Fibroblast of mammary gland (primary cell): ENCODE data around the gene ATP1A3.
"Not testable (repeated sequence)": the region's sequence is repeated elsewhere in the genome, so short reads cannot be mapped to it uniquely, and the experiment has no call there.

ENCODE experiments used
- DNase-seq: peaks from one replicate; pipeline ENCODE4 v3.0.0-alpha.2; 2010; ENCODE audit warnings: low read depth
- H3K4me3 ChIP-seq: 2 replicates; pipeline ENCODE4 v1.5.1; 2011; ENCODE audit warnings: low read depth, mild to moderate bottlenecking, low read length, moderate library complexity; ENCODE audit not compliant: control insufficient read depth
- TF ChIP-seq, protein P1 (sequence below): conservative IDR thresholded peaks from 2 replicates; pipeline ENCODE4 v1.5.1; 2011; ENCODE audit warnings: low read depth, low read length, inconsistent platforms; ENCODE audit not compliant: control insufficient read depth, insufficient read depth

ATP1A3 gene

DNA sequence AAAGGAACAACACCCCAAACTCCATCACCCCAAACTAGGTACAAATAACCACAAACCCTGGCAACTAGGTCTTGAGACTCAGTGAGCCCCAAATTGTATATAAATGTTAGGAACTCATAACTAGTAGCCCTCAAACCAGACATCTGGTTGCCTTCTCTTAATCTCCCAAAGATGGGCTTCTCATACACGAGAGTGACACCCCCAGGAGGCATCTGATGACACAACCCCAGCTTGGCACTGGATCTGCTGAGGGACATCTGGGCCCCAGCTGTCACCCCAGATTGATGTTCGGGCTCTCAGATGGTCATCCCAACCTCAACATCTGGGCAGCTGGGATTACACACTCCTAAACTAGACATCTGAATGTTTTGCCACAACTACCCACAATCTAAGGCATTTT lies 49.7 kb downstream of the ATP1A3 start:
- TF ChIP-seq, protein P1, sequence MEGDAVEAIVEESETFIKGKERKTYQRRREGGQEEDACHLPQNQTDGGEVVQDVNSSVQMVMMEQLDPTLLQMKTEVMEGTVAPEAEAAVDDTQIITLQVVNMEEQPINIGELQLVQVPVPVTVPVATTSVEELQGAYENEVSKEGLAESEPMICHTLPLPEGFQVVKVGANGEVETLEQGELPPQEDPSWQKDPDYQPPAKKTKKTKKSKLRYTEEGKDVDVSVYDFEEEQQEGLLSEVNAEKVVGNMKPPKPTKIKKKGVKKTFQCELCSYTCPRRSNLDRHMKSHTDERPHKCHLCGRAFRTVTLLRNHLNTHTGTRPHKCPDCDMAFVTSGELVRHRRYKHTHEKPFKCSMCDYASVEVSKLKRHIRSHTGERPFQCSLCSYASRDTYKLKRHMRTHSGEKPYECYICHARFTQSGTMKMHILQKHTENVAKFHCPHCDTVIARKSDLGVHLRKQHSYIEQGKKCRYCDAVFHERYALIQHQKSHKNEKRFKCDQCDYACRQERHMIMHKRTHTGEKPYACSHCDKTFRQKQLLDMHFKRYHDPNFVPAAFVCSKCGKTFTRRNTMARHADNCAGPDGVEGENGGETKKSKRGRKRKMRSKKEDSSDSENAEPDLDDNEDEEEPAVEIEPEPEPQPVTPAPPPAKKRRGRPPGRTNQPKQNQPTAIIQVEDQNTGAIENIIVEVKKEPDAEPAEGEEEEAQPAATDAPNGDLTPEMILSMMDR = no peak
- H3K4me3 ChIP-seq = no peak overlapping the region
- DNase-seq = peak; percentile 34

DNA sequence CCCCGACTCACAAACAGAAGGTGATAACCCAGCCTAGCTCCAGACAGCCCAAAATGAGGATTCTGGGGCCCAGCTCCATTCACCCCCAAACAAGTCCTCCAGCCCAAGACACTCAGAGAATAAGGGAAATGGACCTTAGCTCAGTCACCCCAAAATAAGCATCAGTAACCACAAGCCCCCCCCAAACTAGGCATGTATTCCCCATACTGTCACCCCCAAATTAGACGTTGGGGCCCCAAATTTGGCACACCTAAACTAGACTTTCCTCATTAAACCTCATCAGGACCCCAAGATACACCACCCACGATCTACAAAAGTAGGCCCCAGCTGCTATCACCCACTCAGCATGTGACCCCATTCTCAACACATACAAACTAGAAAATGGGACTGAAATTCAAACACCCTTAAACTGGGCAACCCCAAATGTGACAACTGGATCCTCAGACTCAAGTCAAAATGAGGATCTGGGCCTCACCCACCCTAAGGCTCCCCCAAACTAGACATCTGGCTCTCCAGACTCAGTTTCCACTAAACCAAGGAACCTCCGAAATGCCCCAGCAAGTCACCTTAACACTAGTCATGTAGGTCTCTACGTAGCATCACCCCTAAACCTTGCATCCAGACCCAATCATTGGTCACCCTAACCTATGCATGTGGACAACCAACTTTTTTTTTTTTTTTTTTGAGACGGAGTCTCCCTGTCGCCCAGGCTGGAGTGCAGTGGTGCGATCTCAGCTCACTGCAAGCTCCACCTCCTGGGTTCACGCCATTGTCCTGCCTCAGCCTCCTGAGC lies 52.4 kb downstream of the ATP1A3 start:
- DNase-seq = no peak
- TF ChIP-seq, protein P1 = no peak

DNA sequence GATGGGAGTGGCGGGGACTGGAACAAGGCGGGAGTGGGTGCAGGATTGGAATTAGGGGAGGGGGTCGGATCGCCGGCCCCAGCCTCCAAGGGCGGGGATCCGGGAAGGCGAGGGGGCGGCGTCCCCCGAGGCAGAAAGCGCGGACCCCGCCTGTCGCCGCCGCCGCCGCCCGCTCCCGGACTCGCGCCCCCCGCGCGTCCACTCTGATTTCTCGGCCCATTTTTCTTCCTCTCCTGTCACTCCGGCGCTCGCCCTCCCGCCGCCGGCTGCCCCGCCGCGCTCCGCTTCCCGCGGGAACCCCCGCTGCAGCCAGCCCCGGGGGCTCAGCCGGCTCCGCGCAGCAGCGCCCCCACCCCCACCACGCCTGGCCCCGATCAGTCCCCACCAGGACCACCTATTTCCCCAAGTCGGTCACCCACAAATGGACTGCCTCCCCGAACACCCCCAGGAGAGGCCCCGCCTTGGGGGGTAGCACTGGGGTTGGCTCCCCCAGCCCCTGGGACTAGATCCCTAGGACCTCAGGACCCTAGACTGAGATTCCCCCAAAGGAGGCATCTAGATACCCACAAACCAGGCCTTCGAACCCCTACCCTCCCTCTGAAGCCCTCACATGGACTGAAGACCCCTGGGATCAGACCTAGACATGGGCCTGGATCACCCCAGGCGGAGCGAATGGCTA lies 53.2 kb downstream of the ATP1A3 start:
- TF ChIP-seq, protein P1 = no peak
- DNase-seq = no peak
- peak overlapping the region; percentile 52 for H3K4me3 ChIP-seq

More for the DNA sequence above, 52.4 kb downstream of the ATP1A3 start:
- no peak overlapping the region for H3K4me3 ChIP-seq

DNA sequence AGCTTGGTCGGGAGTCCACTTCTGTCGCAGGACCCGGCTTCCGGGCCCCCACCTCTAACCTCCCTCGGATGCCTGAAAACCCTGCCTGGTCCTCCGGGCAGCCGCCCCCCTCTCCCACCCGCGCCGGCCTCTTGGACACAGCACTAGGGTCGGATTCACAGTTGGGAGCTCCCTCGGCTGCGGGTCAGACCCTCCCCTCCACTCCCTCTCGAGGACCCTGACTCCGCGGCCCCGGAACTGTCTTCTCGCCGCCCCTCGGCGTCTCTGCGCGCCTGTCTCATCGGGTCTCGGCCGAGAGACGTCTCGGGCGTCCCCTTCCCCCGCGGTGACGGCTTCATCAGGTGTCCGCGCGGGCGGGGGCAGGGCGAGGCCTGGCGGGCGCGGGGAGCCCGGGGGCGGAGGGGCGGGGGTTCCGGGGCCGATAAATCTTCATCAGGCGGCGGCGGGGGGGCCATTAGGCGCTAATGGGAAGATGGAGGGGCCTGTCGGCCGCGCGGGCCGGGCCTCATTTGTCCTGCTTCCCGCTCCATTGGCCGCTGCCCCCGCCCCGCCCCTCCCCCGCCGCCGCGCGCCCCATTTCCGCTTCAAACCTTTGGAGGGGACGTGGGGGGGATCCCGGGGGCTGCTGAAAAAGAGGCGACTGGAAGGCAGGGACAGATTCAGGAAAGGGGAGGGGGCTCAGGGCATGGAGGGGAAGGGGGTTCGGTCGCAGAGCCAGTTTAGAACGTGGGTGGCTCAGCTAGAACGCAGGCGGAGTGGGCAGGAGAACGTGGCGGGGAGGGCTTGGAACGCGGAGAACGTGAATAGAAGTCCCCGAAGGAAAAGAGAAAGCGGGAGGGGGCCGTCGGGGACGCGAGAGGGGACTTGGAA lies 53.9 kb downstream of the ATP1A3 start:
- DNase-seq = no peak
- TF ChIP-seq, protein P1 = no peak
- peak overlapping the region; percentile 52 for H3K4me3 ChIP-seq

DNA sequence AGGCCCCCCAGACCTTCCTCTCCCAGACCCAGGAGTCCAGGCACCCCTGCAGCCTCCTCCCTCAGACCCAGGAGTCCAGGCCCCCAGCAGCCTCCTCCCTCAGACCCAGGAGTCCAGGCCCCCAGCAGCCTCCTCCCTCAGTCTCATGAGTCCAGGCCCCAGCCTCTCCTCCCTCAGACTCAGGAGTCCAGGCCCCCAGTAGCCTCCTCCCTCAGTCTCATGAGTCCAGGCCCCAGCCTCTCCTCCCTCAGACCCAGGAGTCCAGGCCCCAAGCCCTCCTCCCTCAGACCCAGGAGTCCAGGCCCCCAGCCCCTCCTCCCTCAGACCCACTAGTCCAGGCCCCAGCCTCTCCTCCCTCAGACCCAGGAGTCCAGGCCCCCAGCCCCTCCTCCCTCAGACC lies 54.8 kb downstream of the ATP1A3 start:
- DNase-seq, H3K4me3 ChIP-seq: not testable (repeated sequence)

DNA sequence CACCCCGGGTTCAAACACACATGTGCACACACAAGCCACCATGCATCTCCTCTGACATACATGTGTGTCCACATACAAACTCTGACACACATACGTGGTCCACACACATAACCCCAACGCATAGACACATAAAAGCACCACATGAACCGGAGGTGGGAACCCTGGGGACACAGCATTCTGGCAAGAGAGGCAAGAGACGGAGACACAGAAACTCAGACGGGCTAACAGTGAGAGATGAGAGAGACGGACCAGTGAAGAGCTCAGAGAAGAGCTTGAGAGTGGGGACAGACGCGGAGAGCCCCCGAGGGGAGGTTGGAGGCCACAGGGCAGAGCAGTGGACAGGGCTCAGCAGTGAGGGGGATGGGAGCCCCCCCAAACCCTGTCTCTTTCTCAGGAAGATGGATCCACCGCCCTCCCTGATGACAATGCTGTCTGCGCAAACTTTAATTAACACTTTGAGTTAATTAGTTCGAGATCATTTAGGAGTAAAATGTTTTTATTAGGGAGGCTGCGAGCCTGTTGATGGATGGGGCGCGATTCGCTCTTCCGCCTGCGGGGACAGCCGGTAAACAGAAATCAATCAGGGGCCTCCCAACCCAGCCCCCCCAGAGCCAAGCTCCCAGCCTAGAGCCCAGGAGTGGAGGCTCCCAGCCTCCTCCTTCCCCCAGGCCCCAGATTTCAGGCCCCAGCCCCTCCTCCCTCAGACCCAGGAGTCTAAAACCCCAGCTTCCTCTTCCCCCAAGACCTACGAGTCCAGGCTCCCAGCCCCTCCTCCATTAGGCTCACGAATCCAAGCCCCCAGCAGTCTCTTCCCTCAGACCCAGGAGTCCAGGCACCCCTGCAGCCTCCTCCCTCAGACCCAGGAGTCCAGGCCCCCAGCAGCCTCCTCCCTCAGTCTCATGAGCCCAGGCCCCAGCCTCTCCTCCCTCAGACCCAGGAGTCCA lies 56.2 kb downstream of the ATP1A3 start:
- TF ChIP-seq, protein P1 = no peak
- DNase-seq = no peak
- no peak overlapping the region for H3K4me3 ChIP-seq
